ENCODE results near the gene ATAD5.
A peak's percentile ranks its signal among the peaks of the same experiment; 100 is the strongest.
"Not testable (repeated sequence)": the region's sequence is repeated elsewhere in the genome, so short reads cannot be mapped to it uniquely, and the experiment has no call there.

The ATAD5 gene

GRCh38 chr17:30908717-30909420 lies 77.1 kb downstream of the ATAD5 start:
- TF ChIP-seq POLR2A (IDR thresholded peaks at IDR 0.05; ENCODE audit: low read length) (no peak), GATA1 (IDR thresholded peaks at IDR 0.05; ENCODE audit: low read depth, low read length) (no peak)
- DNase-seq, result no peak

- not testable (repeated sequence) for DNase-seq
Observed at GRCh38 chr17:30910151-30910550, 78.4 kb downstream of the ATAD5 start.

- TF ChIP-seq POLR2A (IDR thresholded peaks at IDR 0.05; ENCODE audit: low read length) (no peak), GATA1 (IDR thresholded peaks at IDR 0.05; ENCODE audit: low read depth, low read length) (no peak)
- DNase-seq, result no peak
Observed at GRCh38 chr17:30913955-30914354, 82.2 kb downstream of the ATAD5 start.

- DNase-seq, result no peak
- TF ChIP-seq POLR2A (IDR thresholded peaks at IDR 0.05; ENCODE audit: low read length) (no peak), GATA1 (IDR thresholded peaks at IDR 0.05; ENCODE audit: low read depth, low read length) (no peak)
Observed at GRCh38 chr17:30915833-30916611, 84.3 kb downstream of the ATAD5 start.

GRCh38 chr17:30917050-30917449 lies 85.3 kb downstream of the ATAD5 start:
- TF ChIP-seq GATA1 (IDR thresholded peaks at IDR 0.05; ENCODE audit: low read depth, low read length) (no peak), POLR2A (IDR thresholded peaks at IDR 0.05; ENCODE audit: low read length) (no peak)
- DNase-seq, result no peak

GRCh38 chr17:30920282-30920681 lies 88.5 kb downstream of the ATAD5 start:
- no peak for DNase-seq
- TF ChIP-seq GATA1 (IDR thresholded peaks at IDR 0.05; ENCODE audit: low read depth, low read length) (no peak), POLR2A (IDR thresholded peaks at IDR 0.05; ENCODE audit: low read length) (no peak)

- DNase-seq, result no peak
- TF ChIP-seq POLR2A (IDR thresholded peaks at IDR 0.05; ENCODE audit: low read length), result no peak
- TF ChIP-seq GATA1 (IDR thresholded peaks at IDR 0.05; ENCODE audit: low read depth, low read length), result no peak
Observed at GRCh38 chr17:30920683-30921543, 89.1 kb downstream of the ATAD5 start.

- TF ChIP-seq POLR2A (IDR thresholded peaks at IDR 0.05; ENCODE audit: low read length) (no peak), GATA1 (IDR thresholded peaks at IDR 0.05; ENCODE audit: low read depth, low read length) (no peak)
- DNase-seq, result peak; percentile 11 to 17
Observed at GRCh38 chr17:30921544-30922196, 89.9 kb downstream of the ATAD5 start, which contains the start of gene ADAP2. TSS of gene ADAP2 (plus strand) at chr17:30921945. CDS start at chr17:30922015, 70 bp downstream.

- no peak for DNase-seq
- TF ChIP-seq GATA1 (IDR thresholded peaks at IDR 0.05; ENCODE audit: low read depth, low read length), result no peak
- TF ChIP-seq POLR2A (IDR thresholded peaks at IDR 0.05; ENCODE audit: low read length), result no peak
Observed at GRCh38 chr17:30922235-30923030, 90.7 kb downstream of the ATAD5 start.

- TF ChIP-seq GATA1 (IDR thresholded peaks at IDR 0.05; ENCODE audit: low read depth, low read length) (no peak), POLR2A (IDR thresholded peaks at IDR 0.05; ENCODE audit: low read length) (no peak)
- DNase-seq, result no peak
Observed at GRCh38 chr17:30924341-30924740, 92.6 kb downstream of the ATAD5 start.

- no peak for DNase-seq
- no peak for TF ChIP-seq GATA1 (IDR thresholded peaks at IDR 0.05; ENCODE audit: low read depth, low read length)
Observed at GRCh38 chr17:30926516-30926915, 94.8 kb downstream of the ATAD5 start.

GRCh38 chr17:30927756-30928155 lies 96.0 kb downstream of the ATAD5 start:
- no peak for DNase-seq
- TF ChIP-seq POLR2A (IDR thresholded peaks at IDR 0.05; ENCODE audit: low read length), result no peak
- no peak for TF ChIP-seq GATA1 (IDR thresholded peaks at IDR 0.05; ENCODE audit: low read depth, low read length)

GRCh38 chr17:30928584-30928983 lies 96.8 kb downstream of the ATAD5 start:
- TF ChIP-seq POLR2A (IDR thresholded peaks at IDR 0.05; ENCODE audit: low read length) (no peak), GATA1 (IDR thresholded peaks at IDR 0.05; ENCODE audit: low read depth, low read length) (no peak)
- no peak for DNase-seq
